ENCODE data around the gene TMIGD1. TPM values are rescaled to one million over a fixed set of nuclear protein-coding genes. Genes with fewer than 3 reads are reported as not detected.

Gene TMIGD1
- total and polyA plus RNA-seq, 4 donors: not detected

- Histone ChIP-seq H3K27me3 (ENCODE audit: control insufficient read depth in 3 of 3, insufficient read depth in 3 of 3, low read length in 2 of 3) (no peaks in the 10 kb centered on the region), H3K9me3 (ENCODE audit: control insufficient read depth in 4 of 4, insufficient read depth in 3 of 4, low read length in 3 of 4) (no peaks in the 10 kb centered on the region), H3K27ac (ENCODE audit: low read depth in 1 of 2, low read length in 1 of 2) (no peak overlapping the region), H3K4me1 (ENCODE audit: control insufficient read depth in 5 of 5, insufficient read depth in 5 of 5, low read length in 5 of 5) (peaks cover 0 to 8% (median 0%) of the 10 kb centered on the region in 5 donors), H3K4me3 (no peak overlapping the region), H3K36me3 (ENCODE audit: control insufficient read depth in 4 of 4, insufficient read depth in 4 of 4, low read length in 4 of 4) (no peaks in the 10 kb centered on the region), H3K9ac (ENCODE audit: insufficient read depth in 1 of 2, low read length in 2 of 2) (no peak overlapping the region)
- no peak for TF ChIP-seq CTCF (IDR thresholded peaks at IDR 0.05; ENCODE audit: control extremely low read depth, extremely low read depth)
- DNase-seq: no peak
- ATAC-seq (ENCODE audit: insufficient read depth, low FRiP score): no peak
These were observed 36.1 kb upstream of the TMIGD1 start for GRCh38 chr17:30369995-30370394.

- no peak overlapping the region for H3K4me3 ChIP-seq
- peaks cover 0 to 8% (median 0%) of the 10 kb centered on the region in 5 donors for H3K4me1 ChIP-seq (ENCODE audit: control insufficient read depth in 5 of 5, insufficient read depth in 5 of 5, low read length in 5 of 5)
- no peak overlapping the region for H3K27ac ChIP-seq (ENCODE audit: low read depth in 1 of 2, low read length in 1 of 2)
- H3K9me3 ChIP-seq (ENCODE audit: control insufficient read depth in 4 of 4, insufficient read depth in 3 of 4, low read length in 3 of 4): no peaks in the 10 kb centered on the region
- H3K36me3 ChIP-seq (ENCODE audit: control insufficient read depth in 4 of 4, insufficient read depth in 4 of 4, low read length in 4 of 4): no peaks in the 10 kb centered on the region
- DNase-seq (peak; percentile 35 to 55 (median 39)), ATAC-seq (ENCODE audit: insufficient read depth, low FRiP score) (no peak)
- no peak overlapping the region for H3K9ac ChIP-seq (ENCODE audit: insufficient read depth in 1 of 2, low read length in 2 of 2)
- 65 to 76% methylated on average over 13 of the region's 13 CpGs for WGBS, 2 donors
- TF ChIP-seq CTCF (IDR thresholded peaks at IDR 0.05; ENCODE audit: control extremely low read depth, extremely low read depth): no peak
- H3K27me3 ChIP-seq (ENCODE audit: control insufficient read depth in 3 of 3, insufficient read depth in 3 of 3, low read length in 2 of 3): no peaks in the 10 kb centered on the region
These were observed 35.3 kb upstream of the TMIGD1 start for GRCh38 chr17:30368912-30369720.

GRCh38 chr17:30366536-30366935 lies 32.7 kb upstream of the TMIGD1 start:
- H3K9me3 ChIP-seq (ENCODE audit: control insufficient read depth in 4 of 4, insufficient read depth in 3 of 4, low read length in 3 of 4): peaks cover 0 to 4% (median 3%) of the 10 kb centered on the region in 4 donors
- H3K4me1 ChIP-seq (ENCODE audit: control insufficient read depth in 5 of 5, insufficient read depth in 5 of 5, low read length in 5 of 5): peaks cover 0 to 8% (median 0%) of the 10 kb centered on the region in 5 donors
- H3K4me3 ChIP-seq: no peak overlapping the region
- no peak overlapping the region for H3K9ac ChIP-seq (ENCODE audit: insufficient read depth in 1 of 2, low read length in 2 of 2)
- no peak for TF ChIP-seq CTCF (IDR thresholded peaks at IDR 0.05; ENCODE audit: control extremely low read depth, extremely low read depth)
- WGBS, 2 donors: 88 to 95% methylated on average over 3 of the region's 3 CpGs
- H3K36me3 ChIP-seq (ENCODE audit: control insufficient read depth in 4 of 4, insufficient read depth in 4 of 4, low read length in 4 of 4): no peaks in the 10 kb centered on the region
- DNase-seq: no peak
- no peaks in the 10 kb centered on the region for H3K27me3 ChIP-seq (ENCODE audit: control insufficient read depth in 3 of 3, insufficient read depth in 3 of 3, low read length in 2 of 3)
- no peak overlapping the region for H3K27ac ChIP-seq (ENCODE audit: low read depth in 1 of 2, low read length in 1 of 2)
- no peak for ATAC-seq (ENCODE audit: insufficient read depth, low FRiP score)
